GM12892 (cell line): ENCODE data around the gene DBF4B.

ENCODE experiments used
- POLR2A ChIP-seq: IDR thresholded peaks from 2 replicates; pipeline ENCODE4 v1.6.1; 2011; ENCODE audit warnings: low read depth, low read length, control low read depth
- POLR2AphosphoS5 ChIP-seq: IDR thresholded peaks from 2 replicates; pipeline ENCODE4 v1.6.1; 2011; ENCODE audit warnings: low read depth, low read length, control low read depth
- TAF1 ChIP-seq: IDR thresholded peaks from 2 replicates; pipeline ENCODE4 v1.6.1; 2011; ENCODE audit warnings: low read depth, mild to moderate bottlenecking, control low read depth, low read length, borderline replicate concordance

DNA sequence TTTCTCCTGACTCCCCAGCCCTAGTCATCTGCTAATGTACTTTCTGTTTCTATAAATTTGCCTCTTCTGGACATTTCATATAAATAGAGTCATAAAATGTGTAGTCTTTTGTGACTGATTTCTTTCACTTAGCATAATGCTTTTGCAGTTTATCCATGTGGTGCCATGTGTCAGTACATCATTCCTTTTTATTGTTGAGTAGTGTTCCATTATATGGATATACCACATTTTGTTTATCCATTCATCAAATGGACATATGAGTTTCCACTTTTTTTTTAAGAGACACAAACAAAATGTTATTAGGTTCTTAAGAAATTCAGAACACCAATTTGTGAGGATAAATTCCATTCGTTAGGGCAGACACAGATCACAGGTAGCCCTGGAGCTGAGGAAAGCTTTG, 11.0 kb downstream of the DBF4B start:
- no peak for TF ChIP-seq POLR2AphosphoS5
- no peak for TF ChIP-seq TAF1
- no peak for TF ChIP-seq POLR2A
